Activated CD4-positive, alpha-beta T cell treated with anti-CD3 and anti-CD28 coated beads for 48 hours (primary cell): Measurements from ENCODE around the gene TBX2.

Source experiments
- DNase-seq: peaks from one replicate; pipeline ENCODE4 v3.0.0-alpha.2; 2020

Gene TBX2

DNA sequence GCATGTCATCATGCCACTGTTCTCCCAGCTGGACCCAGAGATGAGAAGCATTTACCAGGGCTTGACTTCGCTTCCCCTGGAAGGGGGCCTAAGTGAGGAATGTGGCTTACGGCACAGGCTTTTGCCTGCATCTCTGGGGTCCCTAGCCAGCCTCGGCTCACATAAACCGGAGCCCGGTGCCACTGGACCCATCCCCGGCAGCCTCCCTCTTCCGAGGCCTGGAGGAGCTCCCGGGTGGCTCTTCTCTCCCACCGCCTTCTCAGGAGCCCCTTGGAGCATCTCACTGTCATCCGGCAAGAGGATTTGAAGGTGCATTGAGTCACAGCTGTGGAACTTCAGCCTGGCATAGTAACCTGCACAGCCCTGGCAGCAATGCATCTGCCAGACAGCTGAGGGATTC lies 29.9 kb upstream of the TBX2 start:
- DNase-seq = no peak

DNA sequence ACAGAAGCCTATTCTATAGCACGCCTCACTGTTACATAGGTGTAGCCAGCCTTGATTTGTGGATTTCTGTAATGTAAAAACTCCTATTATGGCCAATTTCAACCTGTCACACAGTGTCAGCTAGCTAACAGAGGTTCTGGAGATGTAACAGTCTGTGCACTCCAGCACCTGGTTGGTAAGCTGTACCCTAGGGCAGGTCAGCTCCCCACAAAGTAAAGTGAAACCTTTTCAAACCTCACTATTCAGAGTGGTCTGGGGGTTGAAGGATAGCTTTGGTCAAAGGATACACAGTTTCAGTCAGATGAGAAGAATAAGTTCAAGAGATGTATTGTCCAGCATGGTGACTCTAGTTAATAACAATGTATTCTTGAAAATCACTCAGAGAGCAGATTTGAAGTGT lies 28.5 kb upstream of the TBX2 start:
- DNase-seq = no peak

DNA sequence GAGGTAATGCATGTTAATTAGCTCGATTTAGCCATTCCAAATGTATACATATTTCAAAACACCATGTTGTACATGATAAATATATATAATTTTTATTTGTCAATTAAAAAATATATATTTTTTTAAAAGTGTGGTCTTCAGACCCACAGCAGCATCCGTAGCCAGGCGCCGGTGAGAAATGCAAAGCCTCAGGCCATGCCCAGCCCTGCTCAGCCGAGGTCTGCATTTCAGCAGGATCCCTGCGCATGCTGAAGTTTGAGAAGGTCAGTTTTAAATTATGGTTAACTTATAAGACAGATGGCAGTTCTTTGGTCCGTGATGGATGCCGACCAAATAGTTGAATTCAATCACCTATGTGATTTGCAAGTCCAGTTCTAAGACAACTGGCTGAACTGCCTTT lies 28.0 kb upstream of the TBX2 start:
- DNase-seq = no peak

DNA sequence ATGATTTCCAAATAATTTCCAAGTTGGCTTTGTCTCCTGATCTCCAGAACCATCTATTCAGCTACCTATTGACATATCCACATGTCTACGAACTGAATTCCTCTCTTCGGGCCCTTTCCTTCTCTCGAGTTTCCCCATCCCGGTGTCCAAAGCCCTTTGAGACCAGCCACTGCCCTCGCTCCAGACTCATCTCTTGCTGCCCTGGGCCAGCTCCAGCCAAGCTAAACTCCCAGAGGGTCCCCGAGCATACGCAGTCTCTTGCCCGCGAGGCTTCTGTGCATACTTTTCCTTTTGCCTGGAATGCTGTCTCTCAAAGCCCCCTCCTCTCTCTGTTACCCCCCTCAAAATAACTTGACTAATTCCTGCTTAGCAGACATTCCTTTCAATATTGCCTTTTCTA lies 27.2 kb upstream of the TBX2 start:
- DNase-seq = no peak

DNA sequence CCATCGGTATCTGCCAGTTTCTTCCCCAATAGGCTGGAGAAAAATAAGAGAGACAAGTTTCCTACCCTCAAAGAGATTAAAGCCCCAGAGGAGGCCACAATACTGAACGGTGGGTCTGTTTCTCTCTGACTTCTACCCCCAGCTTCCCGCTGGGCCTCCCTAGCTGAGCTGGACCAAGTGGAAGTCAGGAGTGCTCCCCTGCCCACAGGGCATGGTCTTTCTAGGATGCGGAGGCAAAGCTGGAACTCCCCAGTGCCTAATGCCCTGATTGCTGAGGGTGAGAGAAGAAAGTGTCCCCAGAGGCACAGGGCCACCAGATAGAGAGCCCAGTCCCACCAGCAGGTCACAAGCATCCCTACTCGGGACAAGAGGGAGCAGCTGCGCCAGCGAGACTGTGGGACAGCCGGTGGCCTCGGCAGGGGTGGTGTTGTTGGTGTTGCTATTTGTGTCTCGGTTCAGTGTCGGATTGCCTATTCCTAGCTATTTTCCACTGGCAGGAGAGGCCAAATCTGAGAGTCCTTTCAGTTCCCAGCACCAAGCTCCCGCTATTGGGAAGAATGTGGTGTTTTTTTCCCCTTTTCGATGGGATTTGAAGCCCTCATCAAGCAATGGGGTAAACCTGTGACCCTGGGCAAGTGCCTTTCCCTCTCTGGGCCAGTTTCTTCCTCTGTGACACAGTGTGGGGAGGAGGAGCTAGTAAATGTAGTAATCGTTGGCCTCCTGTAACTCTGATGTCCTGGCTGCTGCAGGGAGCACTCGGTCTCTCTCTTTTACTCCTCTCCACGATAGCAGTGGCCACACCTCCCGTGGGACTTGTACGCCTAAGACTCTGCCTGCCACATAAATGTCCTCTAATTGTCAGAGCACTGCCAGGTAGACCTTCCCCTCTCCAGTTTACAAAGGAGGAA lies 22.5 kb upstream of the TBX2 start:
- no peak for DNase-seq

DNA sequence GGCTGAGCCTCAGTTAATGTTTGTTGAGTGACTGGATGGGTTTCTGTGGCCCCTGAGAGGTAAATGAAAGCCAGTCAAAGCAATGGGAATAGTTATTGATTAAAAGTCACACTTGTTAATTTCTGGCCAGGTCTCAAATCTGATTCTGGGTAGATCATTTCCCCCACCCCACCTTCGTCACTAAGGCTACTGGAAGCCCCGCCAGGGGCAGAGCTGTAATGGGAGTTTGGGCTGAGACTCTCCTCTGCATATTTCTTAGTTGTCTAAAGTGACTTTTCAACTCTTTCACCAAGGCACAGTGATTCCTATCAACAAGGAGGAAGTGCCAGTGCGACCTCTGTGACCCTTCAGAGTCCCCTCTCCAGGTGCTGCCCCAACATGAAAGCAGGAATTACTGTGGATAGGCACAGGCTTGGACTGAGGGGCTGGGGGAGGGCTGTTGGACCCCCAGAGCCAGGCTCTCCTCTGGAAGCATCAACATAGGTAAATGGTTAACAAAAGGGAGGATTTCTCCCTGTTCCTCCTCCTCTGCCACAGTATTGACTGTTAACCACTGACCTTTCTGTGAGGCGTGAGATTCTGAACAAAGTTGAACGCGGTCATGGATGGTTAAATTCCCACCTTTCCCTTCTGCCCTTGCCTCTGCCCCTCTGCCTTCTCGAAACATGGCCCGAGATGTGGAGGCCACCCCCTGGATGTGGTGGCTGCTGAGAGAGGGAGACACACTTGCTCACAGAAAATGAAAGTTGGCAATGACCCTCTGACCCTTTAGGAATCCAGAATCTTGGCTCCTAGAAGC lies 20.8 kb upstream of the TBX2 start:
- no peak for DNase-seq

DNA sequence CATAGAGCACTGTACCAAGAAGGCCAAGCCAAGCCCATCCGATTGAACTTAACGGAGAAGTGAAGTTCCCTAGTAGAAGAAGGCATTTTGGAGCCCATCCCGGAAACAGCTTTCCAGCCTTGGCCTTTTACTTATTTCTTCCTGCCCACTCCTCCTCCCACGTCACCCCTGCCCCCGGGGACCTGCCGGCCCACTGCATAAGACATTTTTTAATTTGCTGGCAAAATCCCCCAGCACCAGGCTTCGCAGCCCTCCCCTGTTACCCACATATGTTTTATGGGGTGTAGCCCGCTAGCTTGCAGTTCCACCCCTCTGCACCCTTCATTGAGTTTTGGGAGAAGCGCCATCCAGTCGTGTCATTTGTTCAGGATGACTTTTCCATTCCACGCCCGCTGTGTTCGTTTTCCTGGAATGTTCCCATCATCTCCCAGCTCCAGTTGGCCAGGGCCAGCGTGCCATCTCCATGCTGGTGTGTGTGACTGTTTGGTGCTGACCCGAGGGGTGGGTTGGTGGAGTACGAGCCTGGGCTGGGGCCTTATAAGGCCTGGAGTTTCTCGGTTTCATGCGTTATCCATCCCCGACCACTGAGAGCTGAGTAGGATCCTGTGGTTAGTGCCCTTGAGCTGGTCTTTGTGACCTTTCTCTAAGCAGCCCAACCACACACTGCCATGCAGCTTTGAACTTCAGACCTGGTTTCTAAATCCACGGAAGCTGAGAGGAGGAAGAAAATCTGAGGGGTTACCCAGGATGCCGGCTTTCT lies 20.0 kb upstream of the TBX2 start:
- DNase-seq = no peak

DNA sequence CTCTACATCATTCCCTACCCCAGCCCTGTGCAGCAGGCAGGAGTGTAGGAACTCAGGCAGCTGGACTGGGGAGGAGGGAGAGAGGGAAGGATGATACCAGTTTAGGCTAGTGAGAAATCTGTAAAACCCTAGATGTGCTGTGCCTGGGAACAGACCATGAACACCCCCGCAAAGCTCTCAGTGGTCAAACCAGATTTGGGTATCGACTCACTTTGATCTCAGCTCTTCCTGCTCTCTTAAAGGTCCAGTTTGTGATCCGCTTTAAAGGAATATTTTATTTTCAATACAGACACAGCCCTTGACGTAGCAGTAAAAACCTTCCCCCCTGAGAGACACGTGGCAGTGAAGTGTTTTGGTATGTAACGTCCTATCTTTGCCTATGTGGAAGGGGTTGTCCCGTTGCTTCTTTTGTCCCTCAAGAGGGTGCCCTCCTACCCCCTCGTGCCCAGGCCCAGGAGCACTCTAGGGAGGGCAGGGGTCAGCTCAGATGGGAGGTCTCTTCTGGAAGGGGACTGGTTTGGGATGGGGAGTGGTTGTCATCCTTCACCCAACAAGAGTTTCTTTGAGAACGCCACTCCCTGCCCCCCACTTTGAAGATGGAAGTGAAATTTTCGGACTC lies 19.3 kb upstream of the TBX2 start:
- DNase-seq = no peak

DNA sequence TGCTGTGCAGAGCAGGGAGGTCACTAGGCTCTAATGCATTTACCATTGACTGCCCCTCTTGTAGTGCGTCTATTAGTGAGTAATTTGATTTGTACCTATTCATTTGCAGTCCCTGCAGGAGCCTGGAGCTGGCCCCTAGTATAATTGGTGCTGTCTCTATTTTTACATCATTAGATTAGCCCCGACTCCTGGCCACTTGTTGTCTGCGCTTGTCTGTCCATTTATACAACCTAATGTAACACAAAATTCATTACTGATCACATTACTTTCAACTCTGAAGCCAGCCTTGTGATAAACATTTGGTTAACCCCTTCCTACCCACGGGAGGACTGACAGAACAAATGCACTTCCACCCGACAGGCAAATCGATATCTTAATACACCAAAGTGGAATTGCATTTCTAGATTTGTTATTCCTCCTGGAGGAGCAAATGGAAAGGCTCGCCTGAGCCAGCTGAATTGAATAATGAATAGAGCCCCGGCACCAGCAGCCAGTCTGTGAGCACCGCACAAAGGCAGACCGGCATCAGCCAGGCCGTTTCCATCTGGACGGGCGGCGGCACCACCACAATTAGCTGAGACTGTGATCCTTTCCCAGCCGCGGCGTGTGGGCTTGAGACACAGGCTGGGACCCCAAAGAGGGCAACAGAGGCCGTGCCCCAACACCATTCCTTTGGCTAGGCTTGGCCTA lies 18.7 kb upstream of the TBX2 start:
- no peak for DNase-seq

DNA sequence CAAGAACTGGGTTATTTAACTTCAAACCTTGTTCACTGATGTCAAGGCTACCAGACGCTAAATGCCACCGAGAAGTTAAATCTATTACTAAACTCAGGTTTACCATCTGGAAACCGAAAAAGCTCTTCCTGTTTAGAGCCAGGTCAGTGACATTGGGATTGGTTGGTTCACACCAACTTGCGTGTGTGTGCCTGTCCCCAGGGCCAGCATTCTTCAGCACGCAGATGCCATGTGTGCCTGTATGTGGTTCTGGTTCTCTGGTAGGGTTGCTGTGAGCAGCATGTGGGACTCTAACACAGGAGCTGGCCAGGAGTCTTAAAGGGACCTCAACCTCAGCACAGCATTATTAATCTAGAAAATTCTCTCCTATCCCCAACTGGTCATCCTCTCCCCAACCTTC lies 18.1 kb upstream of the TBX2 start:
- no peak for DNase-seq

DNA sequence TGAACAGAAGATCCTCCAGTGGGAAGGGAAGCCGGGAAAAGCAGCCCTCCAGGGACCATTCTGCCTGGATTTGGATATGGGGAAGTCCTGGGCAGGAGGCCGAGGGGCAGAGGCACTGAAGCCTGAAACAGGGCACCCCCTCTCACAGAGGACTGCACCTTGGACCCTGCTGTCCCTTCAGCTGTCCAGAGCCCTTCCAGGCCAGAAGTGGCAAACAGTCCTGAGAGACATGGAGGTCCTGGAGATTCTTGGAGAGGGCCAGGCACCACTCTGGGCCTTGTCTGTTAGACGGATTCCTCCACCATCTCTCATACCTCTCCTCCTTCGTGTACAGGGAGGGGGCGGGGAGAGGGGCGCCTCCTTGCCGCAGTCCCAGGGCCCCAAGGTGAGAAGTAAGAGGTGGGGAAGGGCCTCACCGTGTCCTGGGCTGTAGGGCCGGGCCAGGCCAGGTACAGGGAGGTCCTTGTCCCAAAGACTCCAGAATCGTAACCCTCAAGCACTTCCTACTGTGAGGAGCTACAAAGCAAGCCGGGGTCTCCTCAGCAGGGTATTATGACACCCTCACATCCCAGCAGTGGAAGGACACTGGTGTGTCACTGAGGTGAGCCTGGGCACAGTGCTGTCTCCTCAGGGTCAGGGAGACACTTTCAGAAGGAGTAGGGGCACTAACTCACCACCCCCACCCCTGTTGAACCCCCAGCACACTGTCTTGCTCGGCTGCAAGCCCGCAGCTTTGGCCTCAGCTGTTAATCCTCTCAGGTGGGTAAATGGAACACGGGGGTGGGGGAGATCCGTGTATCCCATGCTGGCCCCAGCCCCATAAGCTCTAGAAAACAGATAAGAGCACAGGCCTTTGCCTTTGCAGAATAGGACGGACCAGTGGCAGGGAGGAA lies 16.6 kb upstream of the TBX2 start:
- no peak for DNase-seq

DNA sequence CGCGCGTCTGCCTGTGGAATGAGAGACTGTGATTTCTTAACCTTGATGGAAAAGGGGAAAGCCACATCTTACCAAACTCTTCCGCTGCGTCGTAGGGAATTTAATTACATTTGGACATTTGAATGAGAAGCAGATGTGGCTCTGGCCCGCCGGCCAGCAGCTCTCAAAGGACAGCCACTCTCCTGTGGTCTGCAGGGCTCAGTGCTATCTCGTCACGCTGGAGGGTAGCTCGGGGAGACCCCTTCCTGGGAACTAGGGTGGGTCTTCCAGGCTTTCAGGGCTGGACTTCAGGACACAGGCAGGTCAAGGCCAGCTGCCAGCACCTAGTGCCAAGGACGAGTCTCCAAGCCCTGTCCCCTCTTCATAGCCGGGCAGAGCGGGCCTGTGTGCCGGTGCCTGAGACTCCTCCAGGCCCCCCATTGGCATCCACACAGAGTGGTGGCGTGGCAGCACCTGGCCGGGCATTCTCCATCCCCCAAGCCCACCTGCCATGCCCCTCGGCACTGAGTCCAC lies 15.9 kb upstream of the TBX2 start:
- DNase-seq = no peak

DNA sequence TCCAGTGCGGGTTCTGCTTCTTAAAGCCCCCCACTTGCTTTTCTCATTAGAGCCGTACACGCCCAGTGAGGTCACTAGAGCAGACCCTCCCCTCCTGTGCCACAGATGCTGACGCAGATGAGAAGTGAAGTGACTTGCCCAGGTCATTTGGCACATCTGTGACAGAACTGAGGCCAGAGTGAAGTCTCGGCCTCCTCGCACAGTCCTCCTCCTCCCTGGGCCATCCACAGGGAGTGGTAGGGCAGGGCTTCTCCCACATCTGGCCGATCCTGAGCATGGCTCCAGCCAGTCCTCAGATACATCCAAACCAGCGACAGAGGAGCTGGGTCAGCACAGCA lies 15.3 kb upstream of the TBX2 start:
- no peak for DNase-seq

DNA sequence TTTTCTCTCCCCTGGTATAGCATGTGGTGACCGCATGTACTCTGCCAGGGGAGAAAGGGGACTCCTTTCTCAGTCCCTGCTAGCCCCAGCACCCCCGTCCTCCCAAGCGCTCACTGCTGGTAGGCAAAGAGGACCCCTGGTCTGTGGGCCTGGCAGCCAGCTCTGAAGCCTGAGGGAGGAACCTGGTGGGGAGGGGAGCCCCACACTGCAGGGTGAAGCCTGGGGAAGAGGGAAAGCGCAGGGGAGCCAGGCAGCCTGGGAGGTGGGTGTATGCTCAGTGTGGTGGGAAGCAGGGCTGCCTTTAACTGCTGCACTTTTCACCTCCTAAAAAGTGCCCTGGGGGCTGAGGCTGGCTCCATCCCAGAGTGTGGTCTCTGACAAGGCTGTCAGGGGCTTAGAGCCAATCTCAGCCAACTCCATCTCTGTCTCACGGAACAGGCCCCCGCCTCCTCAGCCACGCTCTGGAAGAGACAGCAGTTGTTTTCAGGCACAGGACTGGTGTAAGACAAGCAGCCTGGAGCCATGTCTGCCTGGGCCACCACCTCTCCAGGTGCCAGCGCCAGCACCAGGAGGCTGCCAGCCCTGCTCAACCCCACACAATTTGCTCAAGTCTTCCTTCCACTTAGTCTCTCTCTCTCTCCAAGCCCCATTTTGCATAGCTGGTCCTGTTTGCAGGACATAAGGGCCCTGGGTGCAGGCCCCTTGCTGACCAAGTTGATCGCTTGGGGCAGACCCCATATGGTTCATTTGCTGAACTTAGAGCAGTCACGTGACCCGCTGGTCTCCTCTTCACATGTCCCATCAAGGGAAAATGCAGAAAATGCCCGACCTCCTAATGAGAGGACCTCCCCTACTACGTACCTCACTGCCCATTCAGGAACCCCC lies 14.7 kb upstream of the TBX2 start:
- DNase-seq = no peak

DNA sequence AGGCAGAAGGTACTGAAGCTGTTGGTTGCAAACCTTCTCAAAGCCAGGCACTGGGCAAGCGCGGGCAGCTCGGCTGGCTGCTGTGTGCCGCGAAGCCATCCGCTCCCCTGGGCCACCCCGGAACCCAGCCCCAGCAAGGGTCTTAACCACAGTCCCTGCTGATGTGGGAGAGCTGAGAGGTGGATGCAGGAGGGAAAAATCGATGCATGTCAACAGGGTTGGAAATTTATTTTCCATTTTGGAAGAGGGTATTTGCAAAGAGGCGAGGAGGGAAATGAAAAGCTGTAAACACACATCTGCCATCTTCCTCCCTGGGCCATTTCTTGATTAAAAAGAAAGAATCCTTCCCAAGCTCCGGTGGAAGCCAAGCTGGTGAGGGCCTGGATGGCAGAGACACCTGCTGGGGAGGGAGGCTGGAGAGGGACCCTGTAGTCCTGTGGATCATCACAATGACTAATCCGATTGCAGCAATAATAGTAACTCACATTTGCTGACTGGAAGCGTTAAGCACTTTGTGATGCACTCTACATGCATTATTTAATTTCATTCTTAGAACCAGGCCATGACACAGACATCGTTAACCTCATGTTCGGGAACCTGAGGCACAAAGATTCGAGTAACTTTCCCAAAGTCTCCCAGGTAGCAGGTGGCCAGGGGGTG lies 13.9 kb upstream of the TBX2 start:
- DNase-seq = no peak

DNA sequence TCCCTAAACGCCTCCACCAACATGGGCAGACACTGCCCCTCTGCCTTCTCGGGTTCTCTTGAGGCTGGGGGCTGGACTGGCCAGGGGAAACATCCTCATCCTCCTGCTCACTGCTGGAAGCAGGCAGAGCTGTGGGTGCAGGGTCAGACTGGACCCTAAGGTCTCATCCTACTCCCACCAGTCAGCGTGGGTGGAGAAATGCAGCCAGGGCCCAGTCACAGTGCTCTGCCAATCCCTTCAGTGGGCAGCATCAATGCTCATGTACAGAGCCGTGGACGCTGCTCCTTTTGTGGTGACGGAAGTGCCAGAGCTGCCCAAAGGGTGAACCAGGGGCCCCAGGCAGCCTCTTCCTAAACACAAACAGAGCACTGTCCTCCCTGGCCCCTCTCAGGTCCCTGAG lies 13.4 kb upstream of the TBX2 start:
- no peak for DNase-seq

DNA sequence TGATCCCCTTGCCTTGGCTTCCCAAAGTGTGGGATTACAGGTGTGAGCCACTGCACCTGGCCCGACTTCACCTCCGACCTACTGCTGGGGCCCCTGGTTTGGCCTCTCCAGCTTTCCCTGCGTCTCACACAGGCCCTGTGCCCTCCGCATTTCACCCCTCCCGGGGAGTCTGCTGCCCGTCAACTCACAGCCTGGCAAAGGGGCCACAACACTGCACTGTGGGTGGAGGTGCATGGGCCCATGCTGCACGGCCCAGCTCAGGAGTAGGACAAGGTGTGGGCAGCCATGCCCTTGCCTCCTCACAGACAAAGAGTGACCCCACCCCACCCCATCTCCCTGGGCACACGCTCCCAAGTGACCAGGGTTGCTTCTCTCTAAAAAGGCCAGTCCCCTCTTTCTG lies 12.6 kb upstream of the TBX2 start:
- DNase-seq = no peak

DNA sequence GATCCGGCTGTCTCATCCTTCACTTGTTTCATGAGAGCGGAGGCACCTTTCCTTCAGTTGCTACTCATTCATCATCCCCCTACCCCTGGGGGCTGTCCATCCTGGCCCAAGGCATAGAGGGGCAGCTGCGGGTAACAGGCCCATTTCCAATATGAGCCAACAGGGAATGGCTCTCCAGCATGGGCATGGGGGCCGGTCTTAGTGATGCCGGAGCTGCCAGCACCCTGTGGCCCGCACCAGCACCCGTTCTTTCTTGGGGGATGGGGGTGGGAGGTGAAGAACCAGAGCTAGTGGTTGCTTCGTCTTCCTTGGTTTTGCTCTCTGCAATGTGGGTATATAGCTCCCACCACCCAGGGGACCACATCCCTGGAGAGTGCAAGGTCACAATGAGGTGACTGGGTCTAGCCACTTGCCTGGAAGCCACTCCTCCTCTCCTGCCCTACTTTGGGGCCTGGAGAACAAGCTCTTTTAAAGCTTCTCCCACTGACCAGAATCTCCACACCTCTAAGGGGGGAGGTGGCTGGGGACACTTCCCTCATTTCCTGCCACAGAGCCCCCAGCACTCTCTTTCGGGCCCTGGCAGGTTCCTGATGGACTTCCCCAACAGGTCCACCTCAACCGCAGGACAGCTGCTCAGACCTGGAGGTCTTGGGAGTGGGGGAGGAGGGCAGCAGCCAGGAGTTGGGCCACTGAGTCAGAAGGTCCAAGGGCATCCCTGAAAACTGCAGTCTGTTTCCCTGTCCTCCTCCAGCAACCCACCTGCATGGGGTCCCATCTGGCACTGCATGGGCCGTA lies 11.9 kb upstream of the TBX2 start:
- no peak for DNase-seq
